Heart left ventricle (tissue), 13 donors: Measurements from ENCODE around the gene FBXO21.

Source experiments
- CTCF ChIP-seq, 12 donors: fragments of 200-600 bp; sonication (generic) in 4 of 12; IDR thresholded peaks; one replicate each; pipeline versions ENCODE4 v1.5.0 to v1.8.0; 2018 to 2022; ENCODE audit warnings: antibody characterized with exemption in 12 of 12, mild to moderate bottlenecking in 5 of 12
- POLR2A ChIP-seq, 2 donors: fragments of 450-650 bp; IDR thresholded peaks; one replicate each; pipeline ENCODE4 v1.6.1; 2017; ENCODE audit warnings: antibody characterized with exemption in 2 of 2, mild to moderate bottlenecking in 2 of 2, moderate library complexity in 2 of 2
- donor health status: ischemic (EF 13 %, LVEDD 7.1; RV severe dilation, severe dysfunction).
- donor health status: DM: no; HTN: yes; CAD: no.
- donor health status: DM: no; HTN: no; CAD: no.
- donor health status: ischemic (EF 25% LVEDD 6.9; RV normal size, moderate dysfunction).
- donor health status: ischemic (EF 25% LVEDD 5.7; RV mildly dilated, moderate dysfunction).
- donor health status: ischemic (EF 35%, LVEDD 5.7; RV mildly dilated, moderate dysfunction).
- donor health status: nonischemic (EF 11% LVEDD 7.7; RV severe dilation, severe dysfunction).
- donor health status: DM: yes; HTN: yes; CAD: no.
- donor health status: PGD.
- donor health status: ischemic (EF 29% LVEDD 5.4; RV normal size, mild dysfunction).
- donor health status: nonischemic (EF 23%, LVEDD 6.1; RV moderate dilation, normal function).

- TF ChIP-seq CTCF (IDR thresholded peaks at IDR 0.05) = no peak
- no peak for TF ChIP-seq POLR2A (IDR thresholded peaks at IDR 0.05)
Measured at GRCh38 chr12:117129391-117129790, 60.9 kb downstream of the FBXO21 start.
